Liver (tissue), 9 donors: ENCODE data around the gene KIFBP. TPM values are rescaled to one million over a fixed set of nuclear protein-coding genes. Genes with fewer than 3 reads are reported as not detected.
"Not testable (repeated sequence)": the region's sequence is repeated elsewhere in the genome, so short reads cannot be mapped to it uniquely, and the experiment has no call there.

Experiments used
- DNase-seq: peaks from one replicate; pipeline ENCODE4 v3.0.0-alpha.2; 2017; ENCODE audit warnings: low spot score
- H3K27ac ChIP-seq, 2 donors: one replicate each; pipeline ENCODE4 v1.7.0; 2013; ENCODE audit warnings: inconsistent platforms in 2 of 2, low read length in 2 of 2, control low read depth in 1 of 2, low read depth in 1 of 2, mild to moderate bottlenecking in 1 of 2
- H3K27me3 ChIP-seq, 4 donors: one replicate each; pipeline versions ENCODE4 v1.6.1 to v1.7.0; 2013; ENCODE audit warnings: low read length in 3 of 4, inconsistent platforms in 1 of 4, mild to moderate bottlenecking in 1 of 4, moderate library complexity in 1 of 4; ENCODE audit not compliant: control insufficient read depth in 4 of 4, insufficient read depth in 4 of 4
- H3K36me3 ChIP-seq, 4 donors: one replicate each; pipeline versions ENCODE4 v1.6.1 to v1.7.0; 2013; ENCODE audit warnings: low read length in 3 of 4, mild to moderate bottlenecking in 3 of 4, low read depth in 1 of 4, moderate library complexity in 1 of 4; ENCODE audit not compliant: control insufficient read depth in 4 of 4, insufficient read depth in 3 of 4
- H3K4me1 ChIP-seq, 4 donors: one replicate each; pipeline versions ENCODE4 v1.6.1 to v1.7.0; 2013; ENCODE audit warnings: low read length in 3 of 4, mild to moderate bottlenecking in 3 of 4, moderate library complexity in 1 of 4; ENCODE audit not compliant: control insufficient read depth in 4 of 4, insufficient read depth in 4 of 4
- H3K4me3 ChIP-seq, 3 donors: one replicate each; pipeline versions ENCODE4 v1.6.1 to v1.7.0; 2013; ENCODE audit warnings: low read length in 3 of 3, control low read depth in 1 of 3, low read depth in 1 of 3, mild to moderate bottlenecking in 1 of 3
- H3K9ac ChIP-seq, 2 donors: one replicate each; pipeline ENCODE4 v1.7.0; 2013; ENCODE audit warnings: low read length in 2 of 2, mild to moderate bottlenecking in 2 of 2, moderate library complexity in 2 of 2, control low read depth in 1 of 2, low read depth in 1 of 2
- H3K9me3 ChIP-seq, 4 donors: one replicate each; pipeline versions ENCODE4 v1.6.1 to v1.7.0; 2013; ENCODE audit warnings: low read length in 3 of 4; ENCODE audit not compliant: control insufficient read depth in 4 of 4
- EGR1 ChIP-seq, 2 donors: IDR thresholded peaks; 2 replicates each; pipeline ENCODE4 v1.6.1; 2016 to 2018; ENCODE audit warnings: antibody characterized with exemption in 2 of 2, low read depth in 2 of 2
- FOXA1 ChIP-seq: IDR thresholded peaks from 2 replicates; pipeline ENCODE4 v1.6.1; 2016; ENCODE audit warnings: antibody characterized with exemption
- FOXA2 ChIP-seq: IDR thresholded peaks from 2 replicates; pipeline ENCODE4 v1.6.1; 2016; ENCODE audit warnings: antibody characterized with exemption
- GABPA ChIP-seq, 2 donors: IDR thresholded peaks in 1 of 2; conservative IDR thresholded peaks in 1 of 2; 2 replicates each; pipeline ENCODE4 v1.6.1; 2016; ENCODE audit warnings: antibody characterized with exemption in 2 of 2, mild to moderate bottlenecking in 1 of 2, moderate library complexity in 1 of 2
- HNF4A ChIP-seq, 2 donors: conservative IDR thresholded peaks; 2 replicates each; pipeline ENCODE4 v1.6.1; 2016; ENCODE audit warnings: antibody characterized with exemption in 2 of 2, mild to moderate bottlenecking in 2 of 2
- HNF4G ChIP-seq: IDR thresholded peaks from 2 replicates; pipeline ENCODE4 v1.6.1; 2016; ENCODE audit warnings: antibody characterized with exemption
- JUND ChIP-seq, 2 donors: IDR thresholded peaks; 2 replicates each; pipeline ENCODE4 v1.6.1; 2016; ENCODE audit warnings: antibody characterized with exemption in 2 of 2
- NR2F2 ChIP-seq: IDR thresholded peaks from 2 replicates; pipeline ENCODE4 v1.6.1; 2016; ENCODE audit warnings: antibody characterized with exemption
- RAD21 ChIP-seq, 2 donors: IDR thresholded peaks; 2 replicates each; pipeline ENCODE4 v1.6.1; 2016; ENCODE audit warnings: antibody characterized with exemption in 2 of 2, mild to moderate bottlenecking in 2 of 2
- RXRA ChIP-seq, 2 donors: IDR thresholded peaks; 2 replicates each; pipeline ENCODE4 v1.6.1; 2017 to 2018; ENCODE audit warnings: antibody characterized with exemption in 2 of 2, mild to moderate bottlenecking in 1 of 2
- SP1 ChIP-seq: IDR thresholded peaks from 2 replicates; pipeline ENCODE4 v1.6.1; 2018; ENCODE audit warnings: antibody characterized with exemption, mild to moderate bottlenecking
- TAF1 ChIP-seq: conservative IDR thresholded peaks from 2 replicates; pipeline ENCODE4 v1.6.1; 2016; ENCODE audit warnings: antibody characterized with exemption, mild to moderate bottlenecking
- YY1 ChIP-seq: IDR thresholded peaks from 2 replicates; pipeline ENCODE4 v1.6.1; 2016; ENCODE audit warnings: antibody characterized with exemption, mild to moderate bottlenecking
- WGBS: extraction: QIAGEN DNeasy Blood & Tissue Kit; methylation state at CpG from one replicate; pipeline ENCODE4 v1.1.7; 2013; 5-methylcytosine and 5-hydroxymethylcytosine counted together
- polyA plus RNA-seq, 2 donors: library from polyadenylated mRNA; stranded (reverse) in 1 of 2; unstranded in 1 of 2; fragments of 200-250 nt in 1 of 2; fragments of >200 nt in 1 of 2; fragmentation: Nextera tagmentation in 1 of 2; extraction: Ambion mirVana in 1 of 2; gene quantifications; one replicate each; pipeline versions ENCODE4 v1.2.1 to v1.2.3, GENCODE V29; 2013 to 2015
- total RNA-seq, 2 donors: library from RNA; depleted of rRNA; stranded (reverse); fragments of >200 nt; gene quantifications; one replicate each; pipeline ENCODE4 v1.2.3, GENCODE V29; 2014
- TF ChIP-seq, protein P1 (sequence below): IDR thresholded peaks from 2 replicates; pipeline ENCODE4 v1.6.1; 2016; ENCODE audit warnings: antibody characterized with exemption, mild to moderate bottlenecking
- TF ChIP-seq, protein P2 (sequence below): IDR thresholded peaks from 2 replicates; pipeline ENCODE4 v1.6.1; 2016; ENCODE audit warnings: antibody characterized with exemption
- TF ChIP-seq, protein P3 (sequence below): IDR thresholded peaks from 2 replicates; pipeline ENCODE4 v1.6.1; 2016; ENCODE audit warnings: antibody characterized with exemption
- TF ChIP-seq, protein P4 (sequence below): IDR thresholded peaks from 2 replicates; pipeline ENCODE4 v1.6.1; 2016; ENCODE audit warnings: antibody characterized with exemption
- TF ChIP-seq, protein P5 (sequence below): fragments of 150-350 bp; IDR thresholded peaks from 2 replicates; pipeline ENCODE4 v1.5.1; 2017; ENCODE audit warnings: improper control_type of control experiment, low read depth, low read length; ENCODE audit not compliant: missing input control
- donor health status: healthy.
- donor health status: healthy.
- donor health status: healthy.
- donor health status: healthy.
- donor health status: healthy.

KIFBP gene
- total and polyA plus RNA-seq, 4 donors: 5.7 to 11.2 (median 7.9) TPM

DNA sequence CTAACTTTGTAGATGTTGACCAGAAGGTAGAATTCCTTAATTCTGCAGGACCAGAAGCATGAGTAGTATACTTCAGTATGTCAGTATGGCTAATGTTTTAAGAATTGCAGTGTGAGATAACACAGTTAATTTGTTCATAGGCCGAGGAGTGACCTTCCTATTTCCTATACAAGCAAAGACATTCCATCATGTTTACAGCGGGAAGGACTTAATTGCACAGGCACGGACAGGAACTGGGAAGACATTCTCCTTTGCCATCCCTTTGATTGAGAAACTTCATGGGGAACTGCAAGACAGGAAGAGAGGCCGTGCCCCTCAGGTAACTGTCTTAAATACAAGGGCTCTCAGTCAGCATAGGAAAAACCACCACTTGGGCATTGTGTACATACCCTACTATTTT lies 25.5 kb upstream of the KIFBP start:
- H3K4me3 ChIP-seq: no peak overlapping the region
- DNase-seq: no peak
- H3K4me1 ChIP-seq: peaks cover 0 to 3% (median 1%) of the 10 kb centered on the region in 4 donors
- H3K9me3 ChIP-seq: no peaks in the 10 kb centered on the region
- 93% methylated on average over 4 of the region's 4 CpGs for WGBS
- no peak overlapping the region for H3K9ac ChIP-seq
- H3K27me3 ChIP-seq: no peaks in the 10 kb centered on the region
- TF ChIP-seq, protein P1, sequence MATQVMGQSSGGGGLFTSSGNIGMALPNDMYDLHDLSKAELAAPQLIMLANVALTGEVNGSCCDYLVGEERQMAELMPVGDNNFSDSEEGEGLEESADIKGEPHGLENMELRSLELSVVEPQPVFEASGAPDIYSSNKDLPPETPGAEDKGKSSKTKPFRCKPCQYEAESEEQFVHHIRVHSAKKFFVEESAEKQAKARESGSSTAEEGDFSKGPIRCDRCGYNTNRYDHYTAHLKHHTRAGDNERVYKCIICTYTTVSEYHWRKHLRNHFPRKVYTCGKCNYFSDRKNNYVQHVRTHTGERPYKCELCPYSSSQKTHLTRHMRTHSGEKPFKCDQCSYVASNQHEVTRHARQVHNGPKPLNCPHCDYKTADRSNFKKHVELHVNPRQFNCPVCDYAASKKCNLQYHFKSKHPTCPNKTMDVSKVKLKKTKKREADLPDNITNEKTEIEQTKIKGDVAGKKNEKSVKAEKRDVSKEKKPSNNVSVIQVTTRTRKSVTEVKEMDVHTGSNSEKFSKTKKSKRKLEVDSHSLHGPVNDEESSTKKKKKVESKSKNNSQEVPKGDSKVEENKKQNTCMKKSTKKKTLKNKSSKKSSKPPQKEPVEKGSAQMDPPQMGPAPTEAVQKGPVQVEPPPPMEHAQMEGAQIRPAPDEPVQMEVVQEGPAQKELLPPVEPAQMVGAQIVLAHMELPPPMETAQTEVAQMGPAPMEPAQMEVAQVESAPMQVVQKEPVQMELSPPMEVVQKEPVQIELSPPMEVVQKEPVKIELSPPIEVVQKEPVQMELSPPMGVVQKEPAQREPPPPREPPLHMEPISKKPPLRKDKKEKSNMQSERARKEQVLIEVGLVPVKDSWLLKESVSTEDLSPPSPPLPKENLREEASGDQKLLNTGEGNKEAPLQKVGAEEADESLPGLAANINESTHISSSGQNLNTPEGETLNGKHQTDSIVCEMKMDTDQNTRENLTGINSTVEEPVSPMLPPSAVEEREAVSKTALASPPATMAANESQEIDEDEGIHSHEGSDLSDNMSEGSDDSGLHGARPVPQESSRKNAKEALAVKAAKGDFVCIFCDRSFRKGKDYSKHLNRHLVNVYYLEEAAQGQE: no peak
- TF ChIP-seq EGR1 (IDR thresholded peaks at IDR 0.05; ENCODE audit: low read depth in 2 of 2) (no peak), RXRA (IDR thresholded peaks at IDR 0.05) (no peak)
- H3K27ac ChIP-seq: no peak overlapping the region
- H3K36me3 ChIP-seq: peaks cover 22 to 72% (median 58%) of the 10 kb centered on the region in 4 donors

DNA sequence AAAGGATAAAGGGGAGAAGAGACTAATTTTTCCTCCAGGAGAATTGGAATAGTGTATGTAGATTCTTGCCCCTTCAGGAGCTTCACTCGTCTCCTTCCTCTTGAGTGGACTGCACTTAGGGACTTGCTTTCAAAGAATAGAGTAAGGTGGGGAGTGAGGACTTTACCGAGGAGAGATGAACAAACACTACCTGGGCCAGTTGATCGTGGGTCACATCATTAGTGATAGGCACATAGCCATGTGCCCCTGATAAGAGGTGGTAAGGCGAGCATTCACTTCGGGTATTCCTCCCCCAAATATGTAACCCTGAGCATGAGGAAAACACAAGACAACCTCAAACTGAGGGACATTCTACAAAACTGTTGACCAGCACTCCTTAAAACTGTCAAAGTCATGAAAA lies 14.6 kb upstream of the KIFBP start:
- no peaks in the 10 kb centered on the region for H3K27me3 ChIP-seq
- no peak overlapping the region for H3K4me3 ChIP-seq
- H3K36me3 ChIP-seq: peaks cover 16 to 95% (median 79%) of the 10 kb centered on the region in 4 donors
- no peak overlapping the region for H3K9ac ChIP-seq
- H3K9me3 ChIP-seq: no peaks in the 10 kb centered on the region
- no peak for DNase-seq
- no peak overlapping the region for H3K27ac ChIP-seq
- no peaks in the 10 kb centered on the region for H3K4me1 ChIP-seq
- TF ChIP-seq, protein P2, sequence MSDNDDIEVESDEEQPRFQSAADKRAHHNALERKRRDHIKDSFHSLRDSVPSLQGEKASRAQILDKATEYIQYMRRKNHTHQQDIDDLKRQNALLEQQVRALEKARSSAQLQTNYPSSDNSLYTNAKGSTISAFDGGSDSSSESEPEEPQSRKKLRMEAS: no peak
- TF ChIP-seq, protein P3, sequence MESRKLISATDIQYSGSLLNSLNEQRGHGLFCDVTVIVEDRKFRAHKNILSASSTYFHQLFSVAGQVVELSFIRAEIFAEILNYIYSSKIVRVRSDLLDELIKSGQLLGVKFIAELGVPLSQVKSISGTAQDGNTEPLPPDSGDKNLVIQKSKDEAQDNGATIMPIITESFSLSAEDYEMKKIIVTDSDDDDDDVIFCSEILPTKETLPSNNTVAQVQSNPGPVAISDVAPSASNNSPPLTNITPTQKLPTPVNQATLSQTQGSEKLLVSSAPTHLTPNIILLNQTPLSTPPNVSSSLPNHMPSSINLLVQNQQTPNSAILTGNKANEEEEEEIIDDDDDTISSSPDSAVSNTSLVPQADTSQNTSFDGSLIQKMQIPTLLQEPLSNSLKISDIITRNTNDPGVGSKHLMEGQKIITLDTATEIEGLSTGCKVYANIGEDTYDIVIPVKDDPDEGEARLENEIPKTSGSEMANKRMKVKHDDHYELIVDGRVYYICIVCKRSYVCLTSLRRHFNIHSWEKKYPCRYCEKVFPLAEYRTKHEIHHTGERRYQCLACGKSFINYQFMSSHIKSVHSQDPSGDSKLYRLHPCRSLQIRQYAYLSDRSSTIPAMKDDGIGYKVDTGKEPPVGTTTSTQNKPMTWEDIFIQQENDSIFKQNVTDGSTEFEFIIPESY: no peak
- TF ChIP-seq FOXA2 (no peak), SP1 (no peak), JUND (IDR thresholded peaks at IDR 0.05) (no peak), RAD21 (IDR thresholded peaks at IDR 0.05) (no peak), YY1 (no peak), HNF4A (conservative IDR thresholded peaks at IDR 0.05) (no peak), RXRA (IDR thresholded peaks at IDR 0.05) (no peak), FOXA1 (no peak), NR2F2 (no peak), GABPA (IDR thresholded peaks at IDR 0.05 in 1 of 2, conservative IDR thresholded peaks at IDR 0.05 in 1 of 2) (no peak), EGR1 (IDR thresholded peaks at IDR 0.05; ENCODE audit: low read depth in 2 of 2) (no peak), HNF4G (no peak), TAF1 (no peak)
- TF ChIP-seq, protein P1: no peak
- TF ChIP-seq, protein P4, sequence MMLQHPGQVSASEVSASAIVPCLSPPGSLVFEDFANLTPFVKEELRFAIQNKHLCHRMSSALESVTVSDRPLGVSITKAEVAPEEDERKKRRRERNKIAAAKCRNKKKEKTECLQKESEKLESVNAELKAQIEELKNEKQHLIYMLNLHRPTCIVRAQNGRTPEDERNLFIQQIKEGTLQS: no peak
- TF ChIP-seq, protein P5, sequence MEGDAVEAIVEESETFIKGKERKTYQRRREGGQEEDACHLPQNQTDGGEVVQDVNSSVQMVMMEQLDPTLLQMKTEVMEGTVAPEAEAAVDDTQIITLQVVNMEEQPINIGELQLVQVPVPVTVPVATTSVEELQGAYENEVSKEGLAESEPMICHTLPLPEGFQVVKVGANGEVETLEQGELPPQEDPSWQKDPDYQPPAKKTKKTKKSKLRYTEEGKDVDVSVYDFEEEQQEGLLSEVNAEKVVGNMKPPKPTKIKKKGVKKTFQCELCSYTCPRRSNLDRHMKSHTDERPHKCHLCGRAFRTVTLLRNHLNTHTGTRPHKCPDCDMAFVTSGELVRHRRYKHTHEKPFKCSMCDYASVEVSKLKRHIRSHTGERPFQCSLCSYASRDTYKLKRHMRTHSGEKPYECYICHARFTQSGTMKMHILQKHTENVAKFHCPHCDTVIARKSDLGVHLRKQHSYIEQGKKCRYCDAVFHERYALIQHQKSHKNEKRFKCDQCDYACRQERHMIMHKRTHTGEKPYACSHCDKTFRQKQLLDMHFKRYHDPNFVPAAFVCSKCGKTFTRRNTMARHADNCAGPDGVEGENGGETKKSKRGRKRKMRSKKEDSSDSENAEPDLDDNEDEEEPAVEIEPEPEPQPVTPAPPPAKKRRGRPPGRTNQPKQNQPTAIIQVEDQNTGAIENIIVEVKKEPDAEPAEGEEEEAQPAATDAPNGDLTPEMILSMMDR: no peak
- WGBS: 78% methylated on average over 5 of the region's 5 CpGs

DNA sequence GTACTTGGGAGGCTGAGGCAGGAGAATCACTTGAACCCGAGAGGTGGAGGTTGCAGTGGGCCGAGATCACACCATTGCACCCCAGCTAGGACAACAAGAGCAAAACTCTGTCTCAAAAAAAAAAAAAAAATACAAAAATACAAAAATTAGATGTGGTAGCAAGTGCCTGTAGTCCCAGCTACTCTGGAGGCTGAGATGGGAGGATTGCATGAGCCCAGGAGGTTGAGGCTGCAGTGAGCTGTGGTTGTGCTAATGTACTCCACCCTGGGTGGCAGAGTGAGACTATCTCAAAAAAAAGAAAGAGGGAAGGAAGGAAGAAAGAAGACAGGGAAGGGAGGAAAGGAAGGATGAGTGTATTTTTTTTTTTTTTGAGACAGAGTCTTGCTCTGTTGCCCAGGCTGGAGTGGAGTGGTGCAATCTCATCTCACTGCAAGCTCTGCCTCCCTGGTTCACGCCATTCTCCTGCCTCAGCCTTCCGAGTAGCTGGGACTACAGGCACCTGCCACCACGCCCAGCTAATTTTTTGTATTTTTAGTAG lies 12.6 kb upstream of the KIFBP start:
- not testable (repeated sequence) for H3K27ac ChIP-seq, H3K27me3 ChIP-seq, H3K9me3 ChIP-seq, DNase-seq, H3K4me3 ChIP-seq, H3K9ac ChIP-seq, H3K4me1 ChIP-seq
- WGBS: 95% methylated on average over 5 of the region's 5 CpGs
- peaks cover 19 to 96% (median 77%) of the 10 kb centered on the region in 4 donors for H3K36me3 ChIP-seq
